Activated naive CD4-positive, alpha-beta T cell (primary cell): ENCODE results near the gene PLCE1.

Experiments used
- DNase-seq, 4 experiments: peaks; one replicate each; lab custom pipeline; 2025; lab: John Stamatoyannopoulos, UW

PLCE1 gene

GRCh38 chr10:93994438-93994801, 689 bp downstream of the PLCE1 start:
- no peak for DNase-seq

GRCh38 chr10:93995182-93995581, 1.5 kb downstream of the PLCE1 start:
- DNase-seq = no peak

DNA sequence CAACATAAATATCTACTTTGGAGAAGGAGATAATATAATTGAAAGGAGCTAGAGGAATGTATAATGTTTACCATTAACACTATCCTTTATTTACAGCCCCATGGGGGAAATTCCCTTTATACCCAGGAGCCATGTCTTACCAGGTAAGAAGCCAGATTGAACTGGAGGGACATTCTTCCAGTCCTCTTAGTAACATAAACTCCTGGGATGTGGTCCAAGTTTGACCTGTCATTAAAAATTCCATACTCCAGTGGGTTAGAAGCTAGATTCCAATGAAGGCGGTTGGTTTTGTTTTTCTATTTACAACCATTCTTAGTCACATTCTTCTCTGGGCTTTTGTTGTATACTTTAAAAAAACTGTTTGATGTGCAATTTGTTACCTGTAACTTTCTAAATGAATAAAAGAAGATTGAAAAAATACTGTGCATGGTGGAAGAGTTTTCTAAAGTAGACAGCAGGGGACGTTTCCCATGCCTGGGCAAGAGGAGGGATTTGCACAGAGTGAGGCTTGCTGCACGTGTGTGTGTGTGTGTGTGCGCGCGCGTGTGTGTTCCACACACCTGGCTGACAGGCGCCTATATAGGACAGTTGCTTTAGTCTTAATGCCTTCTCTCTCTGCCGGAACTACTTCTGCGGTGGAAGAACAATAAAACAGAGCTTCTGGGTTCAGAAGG, 2.0 kb downstream of the PLCE1 start:
- no peak for DNase-seq

- DNase-seq = no peak
These were observed 2.8 kb downstream of the PLCE1 start for GRCh38 chr10:93996551-93996950.

GRCh38 chr10:93997546-93997945, 3.8 kb downstream of the PLCE1 start:
- DNase-seq = no peak

GRCh38 chr10:93999401-93999851, 5.7 kb downstream of the PLCE1 start:
- DNase-seq = no peak

DNA sequence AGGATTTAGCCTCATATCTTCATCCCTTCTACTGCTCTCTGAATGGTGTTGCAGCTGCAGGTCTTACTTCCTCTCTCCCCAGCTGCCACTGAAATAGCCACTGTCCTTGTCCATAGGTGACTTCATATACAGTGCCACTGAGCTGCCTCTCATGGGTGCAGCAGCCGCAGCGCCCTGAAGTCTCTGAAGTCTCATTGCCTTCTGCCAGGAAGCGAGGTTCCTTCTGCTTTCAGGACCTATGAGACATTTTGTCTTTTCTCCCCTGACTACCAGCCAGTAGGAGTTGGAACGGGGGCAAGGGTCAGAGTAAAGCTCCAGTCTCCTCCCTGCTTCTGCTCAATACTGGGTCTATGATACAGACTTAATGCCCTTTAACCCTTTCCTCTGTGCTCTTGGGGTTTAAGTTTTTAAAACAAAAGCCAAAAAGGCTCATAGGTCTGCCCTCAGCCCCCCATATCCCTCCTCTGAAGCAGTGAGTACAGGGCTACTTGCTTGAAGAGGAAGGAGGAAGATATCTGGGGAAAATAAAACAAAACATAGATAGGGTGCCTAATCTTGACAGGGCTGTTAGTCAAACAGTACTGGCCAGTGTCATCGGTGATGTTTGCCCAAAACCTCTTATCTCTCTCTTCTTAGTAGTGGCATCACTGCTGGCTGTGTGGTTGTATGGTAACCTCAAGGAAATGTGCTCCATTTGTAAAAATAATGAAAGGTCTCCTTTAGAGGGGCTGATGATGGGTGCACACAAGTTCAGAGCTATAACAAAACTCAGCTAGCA, 7.1 kb downstream of the PLCE1 start:
- no peak for DNase-seq

DNA sequence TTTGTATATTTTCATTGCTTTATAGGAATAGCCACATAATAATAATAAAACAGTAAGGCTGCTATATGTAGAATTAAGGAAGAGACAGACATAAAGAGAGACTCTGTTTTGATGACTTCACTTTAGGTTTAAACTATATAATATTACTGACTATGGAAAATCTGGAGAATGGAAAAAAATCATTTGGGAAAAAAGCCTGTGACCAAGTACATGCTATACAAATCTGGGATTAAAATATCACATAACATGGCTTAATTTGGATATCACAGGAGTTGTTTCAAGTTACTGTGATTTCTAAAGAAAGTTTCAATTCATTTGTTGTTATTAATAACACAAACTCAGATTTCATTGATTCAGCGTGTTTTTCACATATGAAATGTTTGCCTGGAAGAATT, 7.7 kb downstream of the PLCE1 start:
- DNase-seq = no peak

GRCh38 chr10:94002156-94002555, 8.4 kb downstream of the PLCE1 start:
- DNase-seq = no peak

DNA sequence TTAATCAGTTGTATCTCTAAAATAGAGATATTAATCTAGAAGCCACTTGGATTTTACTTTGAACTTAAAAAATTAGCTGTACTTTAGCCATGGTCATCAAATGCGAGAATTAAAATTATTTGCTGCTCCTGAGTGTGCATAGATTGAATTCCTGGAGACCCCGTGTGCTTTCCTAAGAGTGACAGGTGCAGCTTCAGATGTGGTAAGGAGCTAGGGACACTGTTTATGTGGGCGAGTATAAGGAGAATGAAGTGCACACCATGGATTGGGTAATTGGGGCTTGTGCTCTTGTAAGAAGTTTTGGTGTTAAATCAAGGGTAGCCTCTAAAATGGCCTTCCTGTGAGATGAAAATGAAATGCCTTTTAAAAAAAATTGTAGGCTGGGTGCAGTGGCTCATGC, 9.8 kb downstream of the PLCE1 start:
- no peak for DNase-seq

- DNase-seq = no peak
These were observed 11.3 kb downstream of the PLCE1 start for GRCh38 chr10:94005050-94005449.

DNA sequence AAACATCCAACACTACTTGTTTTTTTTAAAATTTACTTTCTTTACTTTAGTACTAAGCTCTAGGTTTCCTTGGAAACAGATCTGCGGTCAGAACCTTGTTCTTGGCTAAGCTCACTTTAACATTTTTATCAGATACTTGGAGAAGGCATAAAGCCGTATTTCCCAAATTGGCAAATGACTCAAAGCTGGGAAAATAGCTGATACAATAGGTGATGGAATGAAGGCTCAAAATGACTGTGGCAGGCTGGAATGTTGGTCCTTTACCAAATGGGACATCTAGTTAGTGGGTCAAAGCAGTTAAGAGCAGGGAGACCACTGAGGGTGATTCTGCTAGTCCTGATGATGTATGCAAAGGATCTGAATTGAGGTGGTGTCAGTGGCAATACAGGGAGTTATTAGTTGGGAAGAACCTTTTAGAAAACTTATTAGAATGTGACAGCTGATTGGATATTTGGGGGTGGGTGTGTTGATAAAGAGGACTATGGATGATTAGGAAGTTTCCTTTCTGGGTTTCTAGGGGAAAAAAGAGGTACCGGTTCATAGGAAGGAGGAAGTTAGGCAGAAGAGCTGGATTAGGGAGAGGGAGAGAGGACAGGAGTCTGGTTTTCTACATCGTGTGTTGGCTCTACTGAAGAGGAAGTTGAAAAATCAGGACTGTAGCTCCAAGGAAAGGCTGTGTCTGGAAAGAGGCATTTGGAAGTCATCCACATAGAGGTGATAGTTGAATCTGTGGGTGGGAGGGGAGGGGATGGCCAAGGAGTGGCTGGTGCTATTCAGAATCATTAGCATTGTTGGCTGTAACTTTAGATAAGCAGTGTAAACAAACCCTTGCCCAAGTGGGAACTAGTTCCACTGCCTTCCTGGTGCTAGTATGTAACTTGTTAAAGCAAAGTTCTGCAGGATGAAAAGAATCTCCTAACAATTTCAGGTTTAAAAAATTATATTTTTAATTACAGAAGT, 13.1 kb downstream of the PLCE1 start:
- DNase-seq = no peak

DNA sequence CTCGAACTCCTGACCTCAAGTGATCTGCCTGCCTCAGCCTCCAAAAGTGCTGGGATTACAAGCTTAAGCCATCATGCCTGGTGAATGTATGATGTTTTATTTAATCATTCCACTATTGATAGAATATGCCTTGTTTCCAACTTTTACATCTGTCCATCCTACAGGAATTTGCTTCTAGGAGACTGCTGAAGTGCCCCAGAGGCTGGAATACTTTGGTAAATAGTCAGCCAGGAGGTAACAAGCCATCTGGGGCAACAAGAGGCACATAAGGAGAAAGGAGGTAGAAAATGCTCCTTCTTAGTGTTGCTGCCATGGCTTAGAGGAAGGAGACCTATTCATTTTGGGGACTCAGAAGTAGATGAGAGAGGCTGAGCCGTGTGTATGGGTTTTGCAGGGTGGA, 14.8 kb downstream of the PLCE1 start:
- DNase-seq = no peak

GRCh38 chr10:94010116-94010515, 16.4 kb downstream of the PLCE1 start:
- DNase-seq = no peak

DNA sequence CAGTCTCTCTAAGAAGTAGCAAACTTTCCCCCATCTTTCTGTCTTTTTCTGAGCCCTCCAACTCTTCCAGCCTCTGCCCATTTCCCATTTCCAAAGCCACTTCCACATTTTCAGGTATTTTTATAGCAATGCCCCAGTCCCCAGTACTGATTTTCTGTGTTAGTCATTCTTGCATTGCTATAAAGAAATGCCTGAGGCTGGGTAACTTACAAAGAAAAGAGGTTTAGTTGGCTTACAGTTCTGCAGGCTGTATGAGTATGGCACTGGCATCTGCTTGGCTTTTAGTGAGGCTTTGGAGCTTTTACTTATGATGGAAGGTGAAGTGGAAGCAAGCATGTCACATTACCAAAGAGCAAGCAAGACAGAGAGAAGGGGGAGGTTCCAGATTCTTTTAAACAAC, 17.2 kb downstream of the PLCE1 start:
- DNase-seq = no peak

DNA sequence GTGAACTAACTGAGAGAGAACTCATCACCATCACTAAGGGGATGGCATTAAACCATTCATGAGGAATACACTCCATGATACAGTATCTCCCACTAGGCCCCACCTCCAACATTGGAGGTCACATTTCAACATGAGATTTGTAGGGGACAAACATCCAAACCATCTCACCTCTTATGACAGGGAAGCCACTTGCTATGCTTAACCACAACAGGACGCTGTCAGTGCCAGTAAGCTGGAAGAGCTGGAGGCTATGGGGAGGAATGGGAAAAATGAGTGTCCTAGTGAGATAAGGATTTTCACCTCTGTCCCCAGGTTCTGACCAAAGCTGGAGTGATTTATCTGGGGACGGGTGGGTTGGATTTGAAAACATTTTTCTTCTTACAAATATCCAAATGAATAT, 17.6 kb downstream of the PLCE1 start:
- no peak for DNase-seq

DNA sequence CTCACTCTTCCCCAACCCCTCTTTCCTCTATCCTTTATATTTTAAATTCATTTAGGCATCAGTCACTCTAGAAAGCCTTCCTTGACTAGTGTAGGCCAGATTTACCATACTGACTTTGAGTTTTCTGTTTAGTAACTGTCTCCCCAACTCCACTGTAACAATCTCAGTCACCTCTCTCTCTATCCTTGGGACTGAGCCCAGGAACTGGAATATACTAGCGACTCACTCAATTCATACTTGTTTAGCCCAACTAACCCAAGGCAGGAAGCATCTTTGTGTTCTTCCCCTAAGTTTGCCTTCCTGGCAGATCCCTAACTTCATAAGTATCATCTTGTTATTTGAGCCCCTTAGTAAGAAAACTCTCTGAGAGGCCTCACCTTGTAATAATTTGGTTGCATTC, 19.1 kb downstream of the PLCE1 start:
- no peak for DNase-seq

DNA sequence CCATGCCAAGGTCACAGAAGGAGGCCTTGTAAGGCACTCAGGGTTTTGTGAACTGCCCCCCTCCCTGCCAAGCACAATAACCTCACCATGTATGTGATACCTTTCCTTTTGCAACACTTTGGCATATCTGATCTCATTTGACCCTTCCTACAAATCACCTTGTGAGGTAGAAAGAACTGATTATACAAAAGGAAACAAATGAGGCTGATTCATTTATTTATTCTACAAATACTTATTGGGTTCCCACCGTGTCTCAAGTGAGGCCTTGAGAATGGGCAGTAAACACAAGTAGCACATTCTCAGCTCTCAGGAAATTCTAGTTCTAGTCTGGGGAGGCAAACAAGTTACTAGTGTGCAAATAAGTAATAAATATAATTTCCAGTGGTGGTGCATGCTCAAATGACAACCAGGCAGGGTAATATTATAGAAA, 19.6 kb downstream of the PLCE1 start:
- no peak for DNase-seq

- DNase-seq = no peak
These were observed 20.6 kb downstream of the PLCE1 start for GRCh38 chr10:94014304-94014703.

DNA sequence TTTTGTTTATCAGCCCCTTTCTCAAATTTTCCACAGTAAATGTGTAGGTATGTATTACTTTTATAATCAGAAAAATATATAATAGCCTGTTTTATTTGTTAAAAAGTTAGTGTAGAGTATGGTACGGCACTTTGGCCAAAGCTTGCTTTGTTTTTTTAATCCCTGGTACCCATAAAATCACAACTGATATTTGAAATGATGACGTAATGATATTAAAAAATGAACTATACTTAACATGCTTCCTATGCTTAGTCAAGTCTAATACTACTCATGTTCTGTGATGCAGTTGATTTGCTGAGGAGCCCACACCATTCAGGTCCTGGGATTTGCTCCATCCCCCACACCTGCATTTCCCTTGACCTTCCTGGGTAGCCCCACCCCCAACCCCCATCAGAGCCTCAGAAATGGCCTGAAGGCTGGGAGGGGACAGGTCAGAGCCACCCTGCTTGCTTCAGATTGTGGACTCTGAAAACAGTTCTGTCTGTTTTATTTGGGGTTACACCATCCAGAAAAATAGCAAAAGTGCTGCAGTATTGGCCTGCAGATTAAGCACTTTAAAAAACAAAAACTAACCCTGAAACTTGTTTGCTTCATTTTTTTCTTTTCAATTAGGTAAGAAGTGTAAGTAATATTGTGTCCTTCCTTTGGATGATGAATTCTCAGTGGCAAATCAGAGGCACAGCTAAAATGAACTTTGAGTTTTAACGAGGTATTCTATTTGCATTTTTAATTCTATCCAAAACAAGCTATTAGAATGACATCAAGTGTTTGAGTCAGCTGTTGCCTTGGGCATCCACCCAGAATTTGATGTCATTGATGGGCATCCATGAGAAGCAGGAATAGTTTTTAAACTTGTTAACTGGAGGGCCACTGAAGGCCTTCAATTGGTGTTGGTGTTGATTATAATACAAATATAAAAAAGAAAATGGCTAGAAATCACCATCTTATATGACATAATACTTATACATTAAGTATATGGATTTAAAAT, 23.3 kb downstream of the PLCE1 start:
- DNase-seq = no peak

DNA sequence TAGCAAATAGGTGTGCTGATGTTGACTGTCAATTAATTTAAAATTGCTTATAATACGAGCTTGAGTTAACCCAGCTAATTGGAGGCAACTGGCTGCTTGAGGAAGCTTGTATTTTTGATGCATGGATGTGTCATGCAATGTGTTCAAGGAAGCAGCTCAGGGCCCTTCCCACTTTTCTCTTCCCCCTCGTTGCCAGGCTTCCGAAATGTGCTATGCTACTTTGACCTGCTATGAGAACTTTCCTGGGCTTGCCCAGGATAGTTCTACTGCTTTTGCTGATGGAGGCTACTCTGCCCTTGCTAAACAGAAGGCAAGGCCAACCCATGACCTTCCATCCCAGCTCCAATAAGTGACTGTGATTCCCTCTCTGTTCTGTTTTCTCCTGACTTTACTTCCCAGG, 24.4 kb downstream of the PLCE1 start:
- no peak for DNase-seq
